ENCODE measurements around the gene ARL15. TPM values are rescaled to one million over a fixed set of nuclear protein-coding genes. Genes with fewer than 3 reads are reported as not detected.

The ARL15 gene
- total RNA-seq, 1 experiment from 2014 or later, result 6.9 TPM

DNA sequence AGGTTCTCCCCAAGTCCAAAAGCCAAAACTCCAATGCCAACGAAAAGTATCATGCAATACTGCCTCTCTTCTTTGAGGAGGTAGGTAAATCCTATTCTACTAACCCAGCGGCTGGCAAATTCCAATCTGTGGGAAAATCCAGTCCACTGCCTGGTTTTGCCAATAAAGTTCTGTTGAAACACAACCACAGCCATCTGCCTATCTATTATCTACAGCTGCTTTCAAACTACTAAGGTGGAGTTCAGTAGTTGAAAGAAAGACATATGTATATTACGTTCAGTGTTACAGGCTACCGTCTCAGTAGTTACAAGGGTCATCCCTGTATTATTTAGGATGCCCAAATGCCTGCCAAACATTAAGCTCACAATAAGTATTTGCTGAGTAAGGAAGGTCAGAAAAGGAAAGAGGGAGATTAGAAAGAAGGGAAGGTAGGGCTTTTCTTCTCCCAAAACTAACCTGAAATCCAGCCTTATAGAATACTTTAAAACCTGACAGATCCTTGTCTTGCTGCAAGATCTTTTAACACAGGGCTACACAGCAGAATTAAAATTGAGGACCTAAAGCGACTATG is 16.2 kb downstream of the ARL15 start:
- no peaks in the 10 kb centered on the region for H3K9me3 ChIP-seq (ENCODE audit: low read length)
- no peak overlapping the region for H2AFZ ChIP-seq (ENCODE audit: low read length)
- H3K27me3 ChIP-seq (ENCODE audit: low read length), result no peaks in the 10 kb centered on the region
- DNase-seq (no peak), ATAC-seq (no peak)
- no peaks in the 10 kb centered on the region for H3K36me3 ChIP-seq (ENCODE audit: low read depth, low read length)
- H3K4me3 ChIP-seq (ENCODE audit: low read length), result no peak overlapping the region
- no peaks in the 10 kb centered on the region for H4K20me1 ChIP-seq (ENCODE audit: low read length)
- no peak overlapping the region for H3K27ac ChIP-seq (ENCODE audit: low read length)
- H3K9ac ChIP-seq (ENCODE audit: low read length), result no peak overlapping the region
- no peaks in the 10 kb centered on the region for H3K9me2 ChIP-seq (replicated peaks; ENCODE audit: low read length)
- H3K4me1 ChIP-seq (ENCODE audit: insufficient read depth, low read length), result peaks cover 11% of the 10 kb centered on the region; the same call in 1 of the 2 replicates
- no TSS peak for BruUV-seq (replicated peaks)
- no peaks in the 10 kb centered on the region for H3K79me2 ChIP-seq (ENCODE audit: low read length)
- intact Hi-C loops (cut with micrococcal nuclease), result no loop called here
- POLR2A ChIA-PET (ENCODE audit: unreplicated experiment), result no interaction called here
- no peak for TF ChIP-seq EZH2phosphoT487 (IDR thresholded peaks at IDR 0.05; ENCODE audit: borderline replicate concordance, low read length)
- TF ChIP-seq EZH2 (IDR thresholded peaks at IDR 0.05; ENCODE audit: low read length, unreplicated experiment), result no peak
- TF ChIP-seq, protein P1, sequence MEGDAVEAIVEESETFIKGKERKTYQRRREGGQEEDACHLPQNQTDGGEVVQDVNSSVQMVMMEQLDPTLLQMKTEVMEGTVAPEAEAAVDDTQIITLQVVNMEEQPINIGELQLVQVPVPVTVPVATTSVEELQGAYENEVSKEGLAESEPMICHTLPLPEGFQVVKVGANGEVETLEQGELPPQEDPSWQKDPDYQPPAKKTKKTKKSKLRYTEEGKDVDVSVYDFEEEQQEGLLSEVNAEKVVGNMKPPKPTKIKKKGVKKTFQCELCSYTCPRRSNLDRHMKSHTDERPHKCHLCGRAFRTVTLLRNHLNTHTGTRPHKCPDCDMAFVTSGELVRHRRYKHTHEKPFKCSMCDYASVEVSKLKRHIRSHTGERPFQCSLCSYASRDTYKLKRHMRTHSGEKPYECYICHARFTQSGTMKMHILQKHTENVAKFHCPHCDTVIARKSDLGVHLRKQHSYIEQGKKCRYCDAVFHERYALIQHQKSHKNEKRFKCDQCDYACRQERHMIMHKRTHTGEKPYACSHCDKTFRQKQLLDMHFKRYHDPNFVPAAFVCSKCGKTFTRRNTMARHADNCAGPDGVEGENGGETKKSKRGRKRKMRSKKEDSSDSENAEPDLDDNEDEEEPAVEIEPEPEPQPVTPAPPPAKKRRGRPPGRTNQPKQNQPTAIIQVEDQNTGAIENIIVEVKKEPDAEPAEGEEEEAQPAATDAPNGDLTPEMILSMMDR (conservative IDR thresholded peaks at IDR 0.05; ENCODE audit: low read depth, low read length), result no peak
- CTCF ChIA-PET, result no interaction called here
- no peaks in the 10 kb centered on the region for H3F3A ChIP-seq (ENCODE audit: low read length, unreplicated experiment)
- no peak overlapping the region for H3K4me2 ChIP-seq (ENCODE audit: low read length)

DNA sequence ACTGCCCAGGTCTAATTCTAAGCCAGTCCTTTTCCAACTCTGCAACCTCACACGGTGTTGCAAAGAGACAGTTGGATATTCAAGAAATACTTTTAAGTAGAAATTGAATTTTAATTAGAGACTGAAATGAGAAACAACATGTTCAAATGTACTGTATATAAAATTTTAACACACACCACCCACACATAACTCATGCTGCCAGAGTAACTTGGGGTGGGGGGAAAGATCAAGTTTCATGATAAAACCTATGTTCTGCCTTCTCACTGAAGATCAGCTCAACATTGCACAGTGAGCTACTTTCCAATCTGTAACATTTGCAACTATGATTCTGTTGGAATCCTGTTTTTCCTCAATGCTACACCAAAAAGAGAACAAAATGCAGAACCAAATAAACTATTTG is 17.5 kb downstream of the ARL15 start:
- DNase-seq, result no peak
- BruUV-seq (replicated peaks), result no TSS peak
- no peaks in the 10 kb centered on the region for H3K9me2 ChIP-seq (replicated peaks; ENCODE audit: low read length)
- H3K27ac ChIP-seq (ENCODE audit: low read length), result no peak overlapping the region
- no peak for ATAC-seq
- H3K79me2 ChIP-seq (ENCODE audit: low read length), result no peaks in the 10 kb centered on the region
- no peaks in the 10 kb centered on the region for H3F3A ChIP-seq (ENCODE audit: low read length, unreplicated experiment)
- peaks cover 11% of the 10 kb centered on the region; the same call in 1 of the 2 replicates for H3K4me1 ChIP-seq (ENCODE audit: insufficient read depth, low read length)
- no peaks in the 10 kb centered on the region for H3K9me3 ChIP-seq (ENCODE audit: low read length)
- no peak overlapping the region for H2AFZ ChIP-seq (ENCODE audit: low read length)
- no peak overlapping the region for H3K4me2 ChIP-seq (ENCODE audit: low read length)
- ChIA-PET POLR2A (ENCODE audit: unreplicated experiment) (no interaction called here), CTCF (no interaction called here)
- H3K27me3 ChIP-seq (ENCODE audit: low read length), result no peaks in the 10 kb centered on the region
- H3K4me3 ChIP-seq (ENCODE audit: low read length), result no peak overlapping the region
- no peak overlapping the region for H3K9ac ChIP-seq (ENCODE audit: low read length)
- intact Hi-C loops (cut with micrococcal nuclease), result no loop called here
- no peak for TF ChIP-seq EZH2phosphoT487 (IDR thresholded peaks at IDR 0.05; ENCODE audit: borderline replicate concordance, low read length)
- TF ChIP-seq, protein P1 (conservative IDR thresholded peaks at IDR 0.05; ENCODE audit: low read depth, low read length), result no peak
- TF ChIP-seq EZH2 (IDR thresholded peaks at IDR 0.05; ENCODE audit: low read length, unreplicated experiment), result no peak
- H4K20me1 ChIP-seq (ENCODE audit: low read length), result no peaks in the 10 kb centered on the region
- H3K36me3 ChIP-seq (ENCODE audit: low read depth, low read length), result no peaks in the 10 kb centered on the region

- no peaks in the 10 kb centered on the region for H4K20me1 ChIP-seq (ENCODE audit: low read length)
- H3K9me2 ChIP-seq (replicated peaks; ENCODE audit: low read length), result no peaks in the 10 kb centered on the region
- no peak overlapping the region for H3K4me3 ChIP-seq (ENCODE audit: low read length)
- CTCF ChIA-PET, result no interaction called here
- H3K27ac ChIP-seq (ENCODE audit: low read length), result no peak overlapping the region
- no peak for ATAC-seq
- no peaks in the 10 kb centered on the region for H3K36me3 ChIP-seq (ENCODE audit: low read depth, low read length)
- DNase-seq, result no peak
- no peaks in the 10 kb centered on the region for H3K27me3 ChIP-seq (ENCODE audit: low read length)
- no peaks in the 10 kb centered on the region for H3F3A ChIP-seq (ENCODE audit: low read length, unreplicated experiment)
- H3K4me2 ChIP-seq (ENCODE audit: low read length), result no peak overlapping the region
- no peaks in the 10 kb centered on the region for H3K9me3 ChIP-seq (ENCODE audit: low read length)
- no peaks in the 10 kb centered on the region for H3K79me2 ChIP-seq (ENCODE audit: low read length)
- no peak overlapping the region for H2AFZ ChIP-seq (ENCODE audit: low read length)
- POLR2A ChIA-PET (ENCODE audit: unreplicated experiment), result no interaction called here
- no TSS peak for BruUV-seq (replicated peaks)
- intact Hi-C loops (cut with micrococcal nuclease), result no loop called here
- no peak overlapping the region for H3K9ac ChIP-seq (ENCODE audit: low read length)
- TF ChIP-seq EZH2 (IDR thresholded peaks at IDR 0.05; ENCODE audit: low read length, unreplicated experiment), result no peak
- TF ChIP-seq, protein P1 (conservative IDR thresholded peaks at IDR 0.05; ENCODE audit: low read depth, low read length), result no peak
- H3K4me1 ChIP-seq (ENCODE audit: insufficient read depth, low read length), result peaks cover 9% of the 10 kb centered on the region; the same call in 1 of the 2 replicates
Observed at GRCh38 chr5:54291498-54291897, 18.9 kb downstream of the ARL15 start.

Data from PC-3 (cell line).